Fibroblast of pulmonary artery (primary cell): ENCODE measurements around the gene PNKP.

ENCODE experiments used
- DNase-seq: peaks from one replicate; pipeline ENCODE4 v3.0.0-alpha.2; 2010; ENCODE audit warnings: low read depth
- H3K4me3 ChIP-seq: replicated peaks from 2 replicates; pipeline ENCODE4 v1.5.1; 2011; ENCODE audit warnings: low read depth, mild to moderate bottlenecking, control low read depth, low read length, moderate library complexity
- CTCF ChIP-seq: IDR thresholded peaks from 2 replicates; pipeline ENCODE4 v1.5.1; 2011; ENCODE audit warnings: mild to moderate bottlenecking, control low read depth, low read length, inconsistent platforms; ENCODE audit errors: missing control alignments

PNKP gene

GRCh38 chr19:49836176-49837008, 31.0 kb downstream of the PNKP start:
- H3K4me3 ChIP-seq = no peak overlapping the region
- DNase-seq = no peak
- TF ChIP-seq CTCF = no peak

GRCh38 chr19:49835562-49835961, 31.8 kb downstream of the PNKP start:
- H3K4me3 ChIP-seq = no peak overlapping the region
- TF ChIP-seq CTCF = no peak
- DNase-seq = no peak

- no peak for TF ChIP-seq CTCF
- no peak for DNase-seq
- no peak overlapping the region for H3K4me3 ChIP-seq
Observed at GRCh38 chr19:49833599-49833998, 33.8 kb downstream of the PNKP start.

- H3K4me3 ChIP-seq = no peak overlapping the region
- no peak for TF ChIP-seq CTCF
- no peak for DNase-seq
Observed at GRCh38 chr19:49832556-49832955, 34.8 kb downstream of the PNKP start.

GRCh38 chr19:49831592-49831991, 35.8 kb downstream of the PNKP start:
- TF ChIP-seq CTCF = no peak
- DNase-seq = no peak
- no peak overlapping the region for H3K4me3 ChIP-seq

GRCh38 chr19:49830766-49831165, 36.6 kb downstream of the PNKP start:
- DNase-seq = no peak
- no peak for TF ChIP-seq CTCF
- H3K4me3 ChIP-seq = no peak overlapping the region

- H3K4me3 ChIP-seq = no peak overlapping the region
- TF ChIP-seq CTCF = no peak
- DNase-seq = no peak
Observed at GRCh38 chr19:49829721-49830120, 37.7 kb downstream of the PNKP start.
